ENCODE measurements around the gene TMEM106C.

Gene TMEM106C

GRCh38 chr12:47970843-47971242 lies 7.4 kb downstream of the TMEM106C start:
- TF ChIP-seq, protein P1, sequence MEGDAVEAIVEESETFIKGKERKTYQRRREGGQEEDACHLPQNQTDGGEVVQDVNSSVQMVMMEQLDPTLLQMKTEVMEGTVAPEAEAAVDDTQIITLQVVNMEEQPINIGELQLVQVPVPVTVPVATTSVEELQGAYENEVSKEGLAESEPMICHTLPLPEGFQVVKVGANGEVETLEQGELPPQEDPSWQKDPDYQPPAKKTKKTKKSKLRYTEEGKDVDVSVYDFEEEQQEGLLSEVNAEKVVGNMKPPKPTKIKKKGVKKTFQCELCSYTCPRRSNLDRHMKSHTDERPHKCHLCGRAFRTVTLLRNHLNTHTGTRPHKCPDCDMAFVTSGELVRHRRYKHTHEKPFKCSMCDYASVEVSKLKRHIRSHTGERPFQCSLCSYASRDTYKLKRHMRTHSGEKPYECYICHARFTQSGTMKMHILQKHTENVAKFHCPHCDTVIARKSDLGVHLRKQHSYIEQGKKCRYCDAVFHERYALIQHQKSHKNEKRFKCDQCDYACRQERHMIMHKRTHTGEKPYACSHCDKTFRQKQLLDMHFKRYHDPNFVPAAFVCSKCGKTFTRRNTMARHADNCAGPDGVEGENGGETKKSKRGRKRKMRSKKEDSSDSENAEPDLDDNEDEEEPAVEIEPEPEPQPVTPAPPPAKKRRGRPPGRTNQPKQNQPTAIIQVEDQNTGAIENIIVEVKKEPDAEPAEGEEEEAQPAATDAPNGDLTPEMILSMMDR (IDR thresholded peaks at IDR 0.05; ENCODE audit: control insufficient read depth, insufficient read depth, low read depth, low read length, missing control alignments) = no peak
- DNase-seq (ENCODE audit: low read depth) = no peak
- no peak overlapping the region for H3K4me3 ChIP-seq (ENCODE audit: control insufficient read depth, low read depth, low read length)

DNA sequence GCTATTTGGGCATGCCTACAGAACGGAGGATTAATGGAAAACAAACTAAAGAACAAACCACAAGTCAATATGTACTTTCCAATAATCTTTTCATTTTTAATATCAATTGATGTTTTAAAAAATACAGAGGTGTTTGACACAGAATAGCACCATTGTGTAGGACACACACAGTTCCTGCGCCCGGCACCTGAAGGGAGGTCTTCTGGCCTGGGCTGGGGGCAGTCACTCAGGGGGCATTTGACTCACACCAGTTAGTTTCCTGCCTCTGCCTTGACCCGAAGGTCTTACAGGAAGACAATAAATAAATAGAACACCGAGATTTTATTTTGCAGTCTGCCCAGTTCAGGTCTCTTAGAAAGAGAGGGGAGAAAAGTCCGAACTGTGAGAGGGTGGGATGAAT lies 9.5 kb downstream of the TMEM106C start:
- no peak overlapping the region for H3K4me3 ChIP-seq (ENCODE audit: control insufficient read depth, low read depth, low read length)
- TF ChIP-seq, protein P1 (IDR thresholded peaks at IDR 0.05; ENCODE audit: control insufficient read depth, insufficient read depth, low read depth, low read length, missing control alignments) = no peak
- no peak for DNase-seq (ENCODE audit: low read depth)

DNA sequence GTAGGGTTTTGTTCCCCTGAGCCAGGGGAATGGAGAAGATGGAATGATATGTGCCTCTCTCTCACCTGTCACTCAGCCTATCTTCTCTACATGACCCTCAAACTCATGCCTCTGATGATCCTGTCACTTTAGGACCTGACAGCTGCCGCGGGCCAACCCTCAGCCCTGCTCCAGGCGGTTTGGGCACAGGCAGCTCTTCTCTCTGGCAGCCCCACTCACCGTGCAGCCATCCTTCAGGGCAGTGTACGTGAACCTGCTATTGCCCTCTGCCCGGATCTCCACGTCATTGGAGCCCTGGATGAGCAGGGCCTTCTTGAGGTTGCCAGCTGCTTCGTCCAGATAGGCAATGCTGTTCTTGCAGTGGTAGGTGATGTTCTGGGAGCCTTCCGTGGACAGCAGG lies 10.5 kb downstream of the TMEM106C start:
- TF ChIP-seq, protein P1 (IDR thresholded peaks at IDR 0.05; ENCODE audit: control insufficient read depth, insufficient read depth, low read depth, low read length, missing control alignments) = no peak
- H3K4me3 ChIP-seq (ENCODE audit: control insufficient read depth, low read depth, low read length) = no peak overlapping the region

GRCh38 chr12:47975036-47975620 lies 11.7 kb downstream of the TMEM106C start:
- H3K4me3 ChIP-seq (ENCODE audit: control insufficient read depth, low read depth, low read length) = no peak overlapping the region
- no peak for DNase-seq (ENCODE audit: low read depth)
- TF ChIP-seq, protein P1 (IDR thresholded peaks at IDR 0.05; ENCODE audit: control insufficient read depth, insufficient read depth, low read depth, low read length, missing control alignments) = no peak

More for the DNA sequence above, 10.5 kb downstream of the TMEM106C start:
- DNase-seq (ENCODE audit: low read depth) = no peak

- TF ChIP-seq, protein P1 (IDR thresholded peaks at IDR 0.05; ENCODE audit: control insufficient read depth, insufficient read depth, low read depth, low read length, missing control alignments) = no peak
- H3K4me3 ChIP-seq (ENCODE audit: control insufficient read depth, low read depth, low read length) = no peak overlapping the region
- DNase-seq (ENCODE audit: low read depth) = no peak
Observed at GRCh38 chr12:47975816-47976215, 12.4 kb downstream of the TMEM106C start.

GRCh38 chr12:47977046-47977771 lies 13.8 kb downstream of the TMEM106C start:
- no peak for DNase-seq (ENCODE audit: low read depth)
- TF ChIP-seq, protein P1 (IDR thresholded peaks at IDR 0.05; ENCODE audit: control insufficient read depth, insufficient read depth, low read depth, low read length, missing control alignments) = no peak
- no peak overlapping the region for H3K4me3 ChIP-seq (ENCODE audit: control insufficient read depth, low read depth, low read length)

All from AG09309 (cell line).